Hepatocyte (in vitro differentiated cells): ENCODE measurements around the gene PLPP7. TPM values are rescaled to one million over a fixed set of nuclear protein-coding genes. Genes with fewer than 3 reads are reported as not detected.

Experiments
- DNase-seq: peaks from one replicate; pipeline ENCODE4 v3.0.0-alpha.2; 2016; ENCODE audit warnings: low spot score
- H2AFZ ChIP-seq: fragments of 200-600 bp; sonication (generic); 2 replicates; pipeline ENCODE4 v1.6.0; 2016; ENCODE audit warnings: antibody characterized with exemption, mild to moderate bottlenecking
- H3K27ac ChIP-seq: fragments of 200-600 bp; sonication (generic); 2 replicates; pipeline ENCODE4 v1.5.1; 2016; ENCODE audit warnings: mild to moderate bottlenecking
- H3K27me3 ChIP-seq: fragments of 200-600 bp; sonication (generic); 2 replicates; pipeline ENCODE4 v1.6.1; 2016
- H3K36me3 ChIP-seq: fragments of 200-600 bp; sonication (generic); replicated peaks from 2 replicates; pipeline ENCODE4 v1.5.1; 2016; ENCODE audit warnings: low read depth; ENCODE audit not compliant: insufficient read depth
- H3K4me1 ChIP-seq: fragments of 200-600 bp; sonication (generic); 2 replicates; pipeline ENCODE4 v1.5.1; 2016; ENCODE audit warnings: mild to moderate bottlenecking, moderate library complexity; ENCODE audit not compliant: insufficient read depth
- H3K4me2 ChIP-seq: fragments of 200-600 bp; sonication (generic); 2 replicates; pipeline ENCODE4 v1.6.0; 2016
- H3K4me3 ChIP-seq: fragments of 200-600 bp; sonication (generic); 2 replicates; pipeline ENCODE4 v1.5.1; 2016; ENCODE audit warnings: mild to moderate bottlenecking
- H3K79me2 ChIP-seq: fragments of 200-600 bp; sonication (generic); 2 replicates; pipeline ENCODE4 v1.6.0; 2017; ENCODE audit warnings: mild to moderate bottlenecking
- H3K9me2 ChIP-seq: fragments of 200-600 bp; sonication (generic); replicated peaks from 2 replicates; pipeline ENCODE4 v1.6.0; 2017; ENCODE audit warnings: mild to moderate bottlenecking; ENCODE audit not compliant: insufficient read depth
- H3K9me3 ChIP-seq: fragments of 200-600 bp; sonication (generic); 2 replicates; pipeline ENCODE4 v1.5.1; 2016; ENCODE audit warnings: low read depth, mild to moderate bottlenecking
- H4K20me1 ChIP-seq: fragments of 200-600 bp; sonication (generic); 2 replicates; pipeline ENCODE4 v1.6.0; 2016; ENCODE audit warnings: mild to moderate bottlenecking; ENCODE audit not compliant: insufficient read depth, poor library complexity, severe bottlenecking
- EZH2 ChIP-seq: fragments of 200-600 bp; sonication (generic); IDR thresholded peaks from 2 replicates; pipeline ENCODE4 v1.6.1; 2016; ENCODE audit warnings: antibody characterized with exemption, mild to moderate bottlenecking, borderline replicate concordance
- EZH2phosphoT487 ChIP-seq: fragments of 200-600 bp; sonication (generic); IDR thresholded peaks from one replicate; pipeline ENCODE4 v1.6.1; 2018; ENCODE audit warnings: antibody characterized with exemption, mild to moderate bottlenecking, low read depth, moderate library complexity; ENCODE audit not compliant: unreplicated experiment, severe bottlenecking
- WGBS: methylation state at CpG from one replicate; pipeline ENCODE4 v1.1.6; 2016; ENCODE audit warnings: low lambda C conversion rate; ENCODE audit errors: missing lambda C conversion rate; 5-methylcytosine and 5-hydroxymethylcytosine counted together
- polyA plus RNA-seq: library from polyadenylated mRNA; unstranded; fragments of >200 nt; fragmentation: Nextera tagmentation; extraction: Ambion mirVana; gene quantifications from 2 replicates; pipeline ENCODE4 v1.2.1, GENCODE V29; 2016
- total RNA-seq: library from RNA; depleted of rRNA; stranded (reverse); fragments of >200 nt; gene quantifications from 2 replicates; pipeline ENCODE4 v1.2.3, GENCODE V29; 2014
- TF ChIP-seq, protein P1 (sequence below): fragments of 200-600 bp; sonication (generic); IDR thresholded peaks from 2 replicates; pipeline ENCODE4 v1.5.1; 2016; ENCODE audit warnings: antibody characterized with exemption, mild to moderate bottlenecking; ENCODE audit not compliant: poor library complexity

The PLPP7 gene
- total and polyA plus RNA-seq, 2 experiments from 2014 or later = 0.20 to 0.46 TPM

DNA sequence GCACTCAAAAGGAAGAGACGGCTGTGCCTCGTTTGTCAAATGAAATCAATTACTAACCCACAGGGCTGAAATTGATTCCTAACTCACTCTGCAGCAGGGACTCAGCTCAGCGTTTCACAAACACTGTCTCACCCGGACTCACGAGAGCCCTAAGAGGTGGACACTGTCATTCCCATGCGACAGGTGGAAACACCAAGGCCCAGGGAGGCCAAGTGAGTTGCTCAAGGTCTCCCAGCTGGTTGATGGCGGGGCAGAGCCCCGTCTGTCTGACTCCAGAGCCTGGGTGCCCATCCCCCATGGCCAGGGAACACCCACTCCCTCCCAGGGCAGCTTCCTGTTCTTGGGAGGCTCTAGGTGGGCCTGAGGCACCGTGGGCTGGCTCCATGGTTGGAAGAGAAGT, 1.3 kb upstream of the PLPP7 start:
- Histone ChIP-seq H3K4me2 (no peak overlapping the region), H3K9me3 (no peaks in the 10 kb centered on the region), H3K27me3 (peaks cover 9% of the 10 kb centered on the region), H3K36me3 (no peaks in the 10 kb centered on the region), H2AFZ (no peak overlapping the region), H3K4me1 (no peaks in the 10 kb centered on the region), H3K4me3 (no peak overlapping the region), H4K20me1 (no peaks in the 10 kb centered on the region), H3K27ac (no peak overlapping the region), H3K79me2 (no peaks in the 10 kb centered on the region), H3K9me2 (no peaks in the 10 kb centered on the region)
- no peak for DNase-seq
- TF ChIP-seq EZH2phosphoT487 (no peak), EZH2 (no peak)
- TF ChIP-seq, protein P1, sequence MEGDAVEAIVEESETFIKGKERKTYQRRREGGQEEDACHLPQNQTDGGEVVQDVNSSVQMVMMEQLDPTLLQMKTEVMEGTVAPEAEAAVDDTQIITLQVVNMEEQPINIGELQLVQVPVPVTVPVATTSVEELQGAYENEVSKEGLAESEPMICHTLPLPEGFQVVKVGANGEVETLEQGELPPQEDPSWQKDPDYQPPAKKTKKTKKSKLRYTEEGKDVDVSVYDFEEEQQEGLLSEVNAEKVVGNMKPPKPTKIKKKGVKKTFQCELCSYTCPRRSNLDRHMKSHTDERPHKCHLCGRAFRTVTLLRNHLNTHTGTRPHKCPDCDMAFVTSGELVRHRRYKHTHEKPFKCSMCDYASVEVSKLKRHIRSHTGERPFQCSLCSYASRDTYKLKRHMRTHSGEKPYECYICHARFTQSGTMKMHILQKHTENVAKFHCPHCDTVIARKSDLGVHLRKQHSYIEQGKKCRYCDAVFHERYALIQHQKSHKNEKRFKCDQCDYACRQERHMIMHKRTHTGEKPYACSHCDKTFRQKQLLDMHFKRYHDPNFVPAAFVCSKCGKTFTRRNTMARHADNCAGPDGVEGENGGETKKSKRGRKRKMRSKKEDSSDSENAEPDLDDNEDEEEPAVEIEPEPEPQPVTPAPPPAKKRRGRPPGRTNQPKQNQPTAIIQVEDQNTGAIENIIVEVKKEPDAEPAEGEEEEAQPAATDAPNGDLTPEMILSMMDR = no peak
- WGBS = 80% methylated on average over 9 of the region's 9 CpGs

DNA sequence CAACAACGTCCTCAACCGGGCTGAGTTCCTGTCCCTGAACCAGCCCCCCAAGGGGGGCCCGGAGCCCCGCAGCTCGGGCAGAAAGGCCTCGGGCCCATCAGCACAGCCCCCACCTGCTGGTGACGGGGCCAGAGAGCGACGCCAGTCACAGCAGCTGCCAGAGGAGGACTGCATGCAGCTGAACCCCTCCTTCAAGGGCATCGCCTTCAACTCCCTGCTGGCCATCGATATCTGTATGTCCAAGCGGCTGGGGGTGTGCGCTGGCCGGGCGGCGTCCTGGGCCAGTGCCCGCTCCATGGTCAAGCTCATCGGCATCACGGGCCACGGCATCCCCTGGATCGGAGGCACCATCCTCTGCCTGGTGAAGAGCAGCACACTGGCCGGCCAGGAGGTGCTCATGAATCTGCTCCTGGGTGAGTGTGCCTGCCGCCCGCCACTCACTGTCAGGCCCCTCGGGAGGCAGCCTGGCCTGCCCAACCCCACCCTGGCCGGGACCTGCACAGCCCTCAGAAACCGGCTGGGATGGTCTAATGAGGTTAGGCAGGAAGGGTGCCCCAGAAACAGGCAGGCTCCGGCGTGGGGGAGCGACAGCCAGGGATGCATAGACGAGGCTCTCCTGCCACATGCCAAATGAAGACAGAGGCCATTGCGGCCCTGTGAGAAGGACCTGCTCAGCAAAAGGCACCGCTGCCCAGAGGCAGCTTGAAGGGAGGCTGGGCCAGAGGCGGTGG, 678 bp downstream of the PLPP7 start:
- Histone ChIP-seq H3K4me1 (no peaks in the 10 kb centered on the region), H3K27me3 (no peaks in the 10 kb centered on the region), H3K79me2 (no peaks in the 10 kb centered on the region), H3K4me3 (no peak overlapping the region), H3K9me3 (no peaks in the 10 kb centered on the region), H2AFZ (no peak overlapping the region), H3K4me2 (no peak overlapping the region), H3K27ac (no peak overlapping the region), H3K9me2 (no peaks in the 10 kb centered on the region), H3K36me3 (no peaks in the 10 kb centered on the region), H4K20me1 (no peaks in the 10 kb centered on the region)
- no peak for DNase-seq
- TF ChIP-seq EZH2 (no peak), EZH2phosphoT487 (no peak)
- TF ChIP-seq, protein P1 = no peak
- 91% methylated on average over 31 of the region's 34 CpGs for WGBS

DNA sequence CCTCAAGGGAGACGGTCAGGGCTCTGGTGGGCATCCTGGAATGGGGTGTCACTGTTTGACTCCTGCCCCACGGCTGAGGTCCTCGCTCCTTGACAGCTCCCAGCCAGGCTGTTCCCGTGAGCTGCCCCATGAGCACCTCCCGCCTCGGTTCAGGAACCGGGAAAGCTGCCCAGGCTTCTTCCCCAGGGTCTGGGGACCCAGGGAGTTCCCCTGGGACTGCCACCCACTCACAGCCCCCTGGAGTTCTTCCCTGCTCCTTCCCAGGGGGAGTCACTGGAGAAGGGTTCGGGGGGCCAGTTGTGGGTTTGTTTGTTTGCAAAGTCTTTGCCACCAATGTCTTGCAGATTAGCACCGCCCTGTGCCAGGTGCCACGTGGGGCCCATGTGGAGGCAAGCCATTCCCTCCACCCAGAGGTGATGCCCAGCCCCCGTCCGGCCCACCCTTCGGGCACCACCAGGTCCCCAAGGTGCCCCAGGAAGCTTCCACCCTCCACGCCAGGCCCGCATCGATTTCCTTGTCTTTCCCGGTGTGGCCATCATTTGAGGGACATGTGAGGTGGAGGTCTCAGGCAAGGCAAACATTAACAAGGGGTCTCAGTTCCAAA, 1.3 kb downstream of the PLPP7 start:
- DNase-seq = no peak
- H3K4me3 ChIP-seq = no peak overlapping the region
- H3K4me2 ChIP-seq = no peak overlapping the region
- no peaks in the 10 kb centered on the region for H3K9me2 ChIP-seq
- 88% methylated on average over 17 of the region's 17 CpGs for WGBS
- H3K4me1 ChIP-seq = no peaks in the 10 kb centered on the region
- H3K79me2 ChIP-seq = no peaks in the 10 kb centered on the region
- H2AFZ ChIP-seq = no peak overlapping the region
- H3K9me3 ChIP-seq = no peaks in the 10 kb centered on the region
- H3K27me3 ChIP-seq = no peaks in the 10 kb centered on the region
- H4K20me1 ChIP-seq = no peaks in the 10 kb centered on the region
- H3K36me3 ChIP-seq = no peaks in the 10 kb centered on the region
- TF ChIP-seq, protein P1 = no peak
- TF ChIP-seq EZH2phosphoT487 (no peak), EZH2 (no peak)
- H3K27ac ChIP-seq = no peak overlapping the region
